H7 (cell line): Measurements from ENCODE around the gene FAM170B. TPM values are rescaled to one million over a fixed set of nuclear protein-coding genes. Genes with fewer than 3 reads are reported as not detected.

Experiments
- DNase-seq: peaks from one replicate; pipeline ENCODE4 v3.0.0; 2012
- H3K27me3 ChIP-seq: 2 replicates; pipeline ENCODE4 v1.6.0; 2011; ENCODE audit warnings: mild to moderate bottlenecking, low read length; ENCODE audit not compliant: control insufficient read depth, insufficient read depth
- H3K36me3 ChIP-seq: replicated peaks from 2 replicates; pipeline ENCODE4 v1.5.1; 2011; ENCODE audit warnings: low read length; ENCODE audit not compliant: control insufficient read depth, insufficient read depth
- H3K4me3 ChIP-seq: 2 replicates; pipeline ENCODE4 v1.5.1; 2011; ENCODE audit warnings: low read depth, mild to moderate bottlenecking, control low read depth, low read length, moderate library complexity; ENCODE audit not compliant: insufficient read depth
- total RNA-seq: library from RNA; depleted of rRNA; stranded (reverse); fragments of >200 nt; shearing (Covaris generic); gene quantifications from 2 replicates; pipeline ENCODE4 v1.2.3, GENCODE V29; 2014

The FAM170B gene
- total RNA-seq, 1 experiment from 2014 or later: not detected

GRCh38 chr10:49115015-49115795 lies 18.6 kb downstream of the FAM170B start, which contains the start of gene VSTM4:
TSS of gene VSTM4 (minus strand) at chr10:49115522. CDS start at chr10:49115485, 37 bp downstream.
- peaks cover 13% of the 10 kb centered on the region for H3K27me3 ChIP-seq
- no peaks in the 10 kb centered on the region for H3K36me3 ChIP-seq
- DNase-seq: peak; percentile 90
- peak within 1 kb of the TSS; percentile 60 for H3K4me3 ChIP-seq

- DNase-seq: no peak
- Histone ChIP-seq H3K27me3 (peaks cover 13% of the 10 kb centered on the region), H3K4me3 (peak overlapping the region; percentile 60), H3K36me3 (no peaks in the 10 kb centered on the region)
Measured at GRCh38 chr10:49114718-49115014, 19.2 kb downstream of the FAM170B start.

GRCh38 chr10:49113741-49114141 lies 20.1 kb downstream of the FAM170B start:
- peaks cover 13% of the 10 kb centered on the region for H3K27me3 ChIP-seq
- DNase-seq: no peak
- H3K36me3 ChIP-seq: no peaks in the 10 kb centered on the region
- H3K4me3 ChIP-seq: no peak overlapping the region

- Histone ChIP-seq H3K36me3 (no peaks in the 10 kb centered on the region), H3K27me3 (peaks cover 13% of the 10 kb centered on the region), H3K4me3 (no peak overlapping the region)
- no peak for DNase-seq
Measured at GRCh38 chr10:49112851-49113250, 21.0 kb downstream of the FAM170B start.

GRCh38 chr10:49112098-49112497 lies 21.7 kb downstream of the FAM170B start:
- no peak for DNase-seq
- H3K4me3 ChIP-seq: no peak overlapping the region
- H3K27me3 ChIP-seq: peaks cover 13% of the 10 kb centered on the region

GRCh38 chr10:49111320-49111698 lies 22.5 kb downstream of the FAM170B start:
- no peak for DNase-seq
- Histone ChIP-seq H3K36me3 (no peaks in the 10 kb centered on the region), H3K27me3 (peaks cover 13% of the 10 kb centered on the region), H3K4me3 (no peak overlapping the region)

More at GRCh38 chr10:49112098-49112497, 21.7 kb downstream of the FAM170B start:
- no peaks in the 10 kb centered on the region for H3K36me3 ChIP-seq

GRCh38 chr10:49110684-49111319 lies 23.0 kb downstream of the FAM170B start:
- Histone ChIP-seq H3K4me3 (no peak overlapping the region), H3K36me3 (no peaks in the 10 kb centered on the region), H3K27me3 (peaks cover 13% of the 10 kb centered on the region)
- no peak for DNase-seq

- Histone ChIP-seq H3K27me3 (peaks cover 8% of the 10 kb centered on the region), H3K4me3 (no peak overlapping the region), H3K36me3 (no peaks in the 10 kb centered on the region)
- no peak for DNase-seq
Measured at GRCh38 chr10:49109669-49110340, 24.0 kb downstream of the FAM170B start.

- H3K27me3 ChIP-seq: no peaks in the 10 kb centered on the region; the same call in 1 of the 2 replicates
- no peak overlapping the region for H3K4me3 ChIP-seq
- no peak for DNase-seq
- no peaks in the 10 kb centered on the region for H3K36me3 ChIP-seq
Measured at GRCh38 chr10:49108656-49109055, 25.2 kb downstream of the FAM170B start.

- peak; percentile 37 for DNase-seq
- Histone ChIP-seq H3K27me3 (no peaks in the 10 kb centered on the region), H3K36me3 (no peaks in the 10 kb centered on the region), H3K4me3 (no peak overlapping the region)
Measured at GRCh38 chr10:49107887-49108267, 25.9 kb downstream of the FAM170B start.

GRCh38 chr10:49107111-49107886 lies 26.5 kb downstream of the FAM170B start:
- no peaks in the 10 kb centered on the region for H3K27me3 ChIP-seq
- DNase-seq: peak; percentile 47
- no peaks in the 10 kb centered on the region for H3K36me3 ChIP-seq
- no peak overlapping the region for H3K4me3 ChIP-seq

- DNase-seq: no peak
- Histone ChIP-seq H3K4me3 (no peak overlapping the region), H3K27me3 (no peaks in the 10 kb centered on the region), H3K36me3 (no peaks in the 10 kb centered on the region)
Measured at GRCh38 chr10:49106451-49106850, 27.4 kb downstream of the FAM170B start.

GRCh38 chr10:49105076-49105475 lies 28.7 kb downstream of the FAM170B start:
- Histone ChIP-seq H3K36me3 (no peaks in the 10 kb centered on the region), H3K27me3 (no peaks in the 10 kb centered on the region), H3K4me3 (no peak overlapping the region)
- DNase-seq: no peak

GRCh38 chr10:49104323-49104722 lies 29.5 kb downstream of the FAM170B start:
- no peak for DNase-seq
- no peaks in the 10 kb centered on the region for H3K36me3 ChIP-seq
- H3K4me3 ChIP-seq: no peak overlapping the region
- no peaks in the 10 kb centered on the region for H3K27me3 ChIP-seq
